ENCODE data around the gene RANBP17.
A peak's percentile ranks its signal among the peaks of the same experiment; 100 is the strongest.

The RANBP17 gene

GRCh38 chr5:170963521-170963920, 101.7 kb downstream of the RANBP17 start:
- H3K4me1 ChIP-seq (ENCODE audit: control insufficient read depth, insufficient read depth, low read length): no peaks in the 10 kb centered on the region
- no peaks in the 10 kb centered on the region for H3K9me3 ChIP-seq (ENCODE audit: control insufficient read depth, insufficient read depth, low read depth, low read length)
- no peaks in the 10 kb centered on the region for H3K36me3 ChIP-seq (ENCODE audit: control insufficient read depth in 2 of 2, insufficient read depth in 1 of 2, low read length in 2 of 2)
- CTCF ChIA-PET: no interaction called here
- TF ChIP-seq ZNF600 (tag by site-specific recombination; IDR thresholded peaks at IDR 0.05) (0 out of 2 replicates have a peak, but pooled peaks have one; percentile 19), ZNF785 (tag by site-specific recombination; IDR thresholded peaks at IDR 0.05) (no peak), ZNF658 (tag by site-specific recombination; IDR thresholded peaks at IDR 0.05) (no peak), ZNF621 (tag by site-specific recombination; IDR thresholded peaks at IDR 0.05) (no peak), RBAK (tag by site-specific recombination; IDR thresholded peaks at IDR 0.05) (no peak), ELK4 (IDR thresholded peaks at IDR 0.05; ENCODE audit: borderline replicate concordance, low read depth, low read length) (no peak), ZNF37A (tag by site-specific recombination; IDR thresholded peaks at IDR 0.05) (no peak), ZNF148 (tag by site-specific recombination; IDR thresholded peaks at IDR 0.05; ENCODE audit: borderline replicate concordance) (no peak)
- H3K27ac ChIP-seq (ENCODE audit: extremely low read depth, low read depth, low read length): no peak overlapping the region
- H3K4me3 ChIP-seq (ENCODE audit: low read depth, low read length): no peak overlapping the region
- POLR2A ChIA-PET: no interaction called here

GRCh38 chr5:170974461-170974860, 112.6 kb downstream of the RANBP17 start:
- POLR2A ChIA-PET: no interaction called here
- CTCF ChIA-PET: no interaction called here
- Histone ChIP-seq H3K36me3 (ENCODE audit: control insufficient read depth in 2 of 2, insufficient read depth in 1 of 2, low read length in 2 of 2) (peaks cover 0 to 4% of the 10 kb centered on the region in 2 experiments; a peak in 1 of 3 replicates), H3K27ac (ENCODE audit: extremely low read depth, low read depth, low read length) (no peak overlapping the region), H3K4me3 (ENCODE audit: low read depth, low read length) (no peak overlapping the region), H3K4me1 (ENCODE audit: control insufficient read depth, insufficient read depth, low read length) (no peaks in the 10 kb centered on the region), H3K9me3 (ENCODE audit: control insufficient read depth, insufficient read depth, low read depth, low read length) (no peaks in the 10 kb centered on the region)
- TF ChIP-seq ZNF658 (tag by site-specific recombination; IDR thresholded peaks at IDR 0.05) (no peak), GFI1B (tag by site-specific recombination; IDR thresholded peaks at IDR 0.05) (no peak), ZBTB26 (tag by site-specific recombination; optimal IDR thresholded peaks at IDR 0.05) (no peak), ZNF37A (tag by site-specific recombination; IDR thresholded peaks at IDR 0.05) (no peak), BCL6B (tag by site-specific recombination; IDR thresholded peaks at IDR 0.05) (no peak), ZNF18 (tag by site-specific recombination; IDR thresholded peaks at IDR 0.05) (no peak), ZBTB49 (tag by site-specific recombination; IDR thresholded peaks at IDR 0.05; ENCODE audit: low read depth) (no peak), ZNF184 (tag by site-specific recombination; IDR thresholded peaks at IDR 0.05) (no peak), ZNF585B (tag by site-specific recombination; IDR thresholded peaks at IDR 0.05) (no peak), ZNF132 (tag by site-specific recombination; IDR thresholded peaks at IDR 0.05; ENCODE audit: borderline replicate concordance) (no peak), ZIC2 (tag by site-specific recombination; IDR thresholded peaks at IDR 0.05) (no peak), ZNF488 (tag by site-specific recombination; IDR thresholded peaks at IDR 0.05) (no peak), ZNF626 (tag by site-specific recombination; IDR thresholded peaks at IDR 0.05) (no peak)
